ENCODE data around the gene PPP2R3C. TPM values are rescaled to one million over a fixed set of nuclear protein-coding genes. Genes with fewer than 3 reads are reported as not detected.

The PPP2R3C gene
- total RNA-seq, result 34.0 and 42.3 TPM in 2 replicates

GRCh38 chr14:35121887-35122695, at the start of gene PPP2R3C, which contains the start of gene PRORP:
PPP2R3C (minus strand) TSS chr14:35121990; CDS start chr14:35121959, 31 bp downstream.
PRORP (plus strand) TSS chr14:35122552; CDS start chr14:35123246, 694 bp downstream.

GRCh38 chr14:35046048-35046750, 75.6 kb downstream of the PPP2R3C start, which contains the start of gene FAM177A1:
FAM177A1 (plus strand) TSS chr14:35046272; CDS start chr14:35046464, 192 bp downstream.

Other genes starting within 250 kb of the PPP2R3C start
- 40.7 and 42.6 TPM in 2 replicates for gene BAZ1A, start 246.6 kb downstream of the PPP2R3C start, total RNA-seq
- 51.2 and 58.3 TPM in 2 replicates for gene SRP54, start 139.0 kb downstream of the PPP2R3C start, total RNA-seq
- 42.0 and 55.4 TPM in 2 replicates for gene FAM177A1, start 75.7 kb downstream of the PPP2R3C start, total RNA-seq
- 50.4 and 52.0 TPM in 2 replicates for gene PRORP, start 562 bp upstream of the PPP2R3C start, total RNA-seq
- gene PSMA6, start 170.4 kb upstream of the PPP2R3C start, total RNA-seq, result 277 and 322 TPM in 2 replicates

All from mammary microvascular endothelial cell (primary cell).